Lung (tissue), 16 donors: Measurements from ENCODE around the gene PIGC. TPM values are rescaled to one million over a fixed set of nuclear protein-coding genes. Genes with fewer than 3 reads are reported as not detected.

Experiments used
- ATAC-seq: fragments of 200-7000 bp; cut with Tn5 transposase; one replicate; pipeline ENCODE4 v1.9.1; 2020; ENCODE audit warnings: moderate number of reproducible peaks; ENCODE audit not compliant: insufficient read depth, low FRiP score
- DNase-seq, 3 donors: peaks; one replicate each; pipeline ENCODE4 v3.0.0-alpha.2; 2013 to 2017
- H3K27ac ChIP-seq, 2 donors: one replicate each; pipeline ENCODE4 v1.5.1; 2013; ENCODE audit warnings: mild to moderate bottlenecking in 2 of 2, moderate library complexity in 2 of 2, control low read depth in 1 of 2, inconsistent platforms in 1 of 2, low read depth in 1 of 2, low read length in 1 of 2
- H3K27me3 ChIP-seq, 3 donors: one replicate each; pipeline ENCODE4 v1.5.1; 2013; ENCODE audit warnings: low read length in 2 of 3; ENCODE audit not compliant: control insufficient read depth in 3 of 3, insufficient read depth in 3 of 3
- H3K36me3 ChIP-seq, 4 donors: one replicate each; pipeline ENCODE4 v1.5.1; 2013; ENCODE audit warnings: low read length in 4 of 4, mild to moderate bottlenecking in 1 of 4, moderate library complexity in 1 of 4; ENCODE audit not compliant: control insufficient read depth in 4 of 4, insufficient read depth in 4 of 4
- H3K4me1 ChIP-seq, 5 donors: one replicate each; pipeline ENCODE4 v1.5.1; 2013; ENCODE audit warnings: low read length in 5 of 5, mild to moderate bottlenecking in 2 of 5, moderate library complexity in 1 of 5; ENCODE audit not compliant: control insufficient read depth in 5 of 5, insufficient read depth in 5 of 5
- H3K4me3 ChIP-seq: one replicate; pipeline ENCODE4 v1.5.1; 2013; ENCODE audit warnings: mild to moderate bottlenecking, control low read depth, moderate library complexity
- H3K9ac ChIP-seq, 2 donors: one replicate each; pipeline ENCODE4 v1.5.1; 2013; ENCODE audit warnings: low read length in 2 of 2, control low read depth in 1 of 2; ENCODE audit not compliant: insufficient read depth in 1 of 2
- H3K9me3 ChIP-seq, 4 donors: one replicate each; pipeline ENCODE4 v1.5.1; 2013; ENCODE audit warnings: low read length in 3 of 4, mild to moderate bottlenecking in 1 of 4, moderate library complexity in 1 of 4; ENCODE audit not compliant: control insufficient read depth in 4 of 4, insufficient read depth in 3 of 4
- CTCF ChIP-seq: IDR thresholded peaks from 2 replicates; pipeline ENCODE4 v1.5.1; 2012; ENCODE audit warnings: mild to moderate bottlenecking; ENCODE audit errors: control extremely low read depth, extremely low read depth
- WGBS, 2 donors: extraction: QIAGEN DNeasy Blood & Tissue Kit; methylation state at CpG; one replicate each; pipeline ENCODE4 v1.1.7; 2013; 5-methylcytosine and 5-hydroxymethylcytosine counted together
- long read RNA-seq, 5 donors: transcript quantifications; one replicate each; lab custom pipeline, GENCODE V29; 2026
- polyA plus RNA-seq, 2 donors: library from polyadenylated mRNA; stranded (reverse); fragments of 200-250 nt; gene quantifications; one replicate each; pipeline ENCODE4 v1.2.1, GENCODE V29; 2013
- total RNA-seq, 2 donors: library from RNA; depleted of rRNA in 1 of 2; stranded (reverse); fragments of >200 nt in 1 of 2; gene quantifications; one replicate each; pipeline ENCODE4 v1.2.1, GENCODE V29; 2014 to 2021
- donor health status: control.
- donor health status: control.
- donor health status: Bipolar disorder and iron deficiency.
- donor health status: healthy.
- donor health status: DM: yes; HTN: yes; CAD: no.

Gene PIGC
- 10 to 100 TPM; 17.9 to 26.1 TPM for total RNA-seq
- 10 to 100 TPM; 20.0 to 21.8 TPM for polyA plus RNA-seq
- long read RNA-seq, donor 1, transcript PIGC-201 (2 exons, 1,447 nt), result major isoform, 23 of 34 reads
- long read RNA-seq, donor 1, transcript PIGC-202 (1 exons, 2,630 nt), result minor isoform, 11 of 34 reads
- long read RNA-seq, donor 1, partial matches to known transcripts, result 0 of 34 reads
- long read RNA-seq, donor 1, other reads (novel, unspliced or antisense), result 0 of 34 reads
- long read RNA-seq, donor 2, transcript PIGC-202 (1 exons, 2,630 nt), result major isoform, 7 of 13 reads
- long read RNA-seq, donor 2, transcript PIGC-201 (2 exons, 1,447 nt), result minor isoform, 6 of 13 reads
- long read RNA-seq, donor 2, partial matches to known transcripts, result 0 of 13 reads
- long read RNA-seq, donor 2, other reads (novel, unspliced or antisense), result 0 of 13 reads
- long read RNA-seq, donor 3, transcript PIGC-201 (2 exons, 1,447 nt), result major isoform, 10 of 16 reads
- long read RNA-seq, donor 3, transcript PIGC-202 (1 exons, 2,630 nt), result minor isoform, 6 of 16 reads
- long read RNA-seq, donor 3, partial matches to known transcripts, result 0 of 16 reads
- long read RNA-seq, donor 3, other reads (novel, unspliced or antisense), result 0 of 16 reads
- long read RNA-seq, donor 4, transcript PIGC-201 (2 exons, 1,447 nt), result minor isoform, 8 of 17 reads
- long read RNA-seq, donor 4, transcript PIGC-202 (1 exons, 2,630 nt), result major isoform, 9 of 17 reads
- long read RNA-seq, donor 4, partial matches to known transcripts, result 0 of 17 reads
- long read RNA-seq, donor 4, other reads (novel, unspliced or antisense), result 0 of 17 reads
- long read RNA-seq, donor 5, transcript PIGC-202 (1 exons, 2,630 nt), result minor isoform, 15 of 36 reads
- long read RNA-seq, donor 5, transcript PIGC-201 (2 exons, 1,447 nt), result major isoform, 21 of 36 reads
- long read RNA-seq, donor 5, partial matches to known transcripts, result 0 of 36 reads
- long read RNA-seq, donor 5, other reads (novel, unspliced or antisense), result 0 of 36 reads

DNA sequence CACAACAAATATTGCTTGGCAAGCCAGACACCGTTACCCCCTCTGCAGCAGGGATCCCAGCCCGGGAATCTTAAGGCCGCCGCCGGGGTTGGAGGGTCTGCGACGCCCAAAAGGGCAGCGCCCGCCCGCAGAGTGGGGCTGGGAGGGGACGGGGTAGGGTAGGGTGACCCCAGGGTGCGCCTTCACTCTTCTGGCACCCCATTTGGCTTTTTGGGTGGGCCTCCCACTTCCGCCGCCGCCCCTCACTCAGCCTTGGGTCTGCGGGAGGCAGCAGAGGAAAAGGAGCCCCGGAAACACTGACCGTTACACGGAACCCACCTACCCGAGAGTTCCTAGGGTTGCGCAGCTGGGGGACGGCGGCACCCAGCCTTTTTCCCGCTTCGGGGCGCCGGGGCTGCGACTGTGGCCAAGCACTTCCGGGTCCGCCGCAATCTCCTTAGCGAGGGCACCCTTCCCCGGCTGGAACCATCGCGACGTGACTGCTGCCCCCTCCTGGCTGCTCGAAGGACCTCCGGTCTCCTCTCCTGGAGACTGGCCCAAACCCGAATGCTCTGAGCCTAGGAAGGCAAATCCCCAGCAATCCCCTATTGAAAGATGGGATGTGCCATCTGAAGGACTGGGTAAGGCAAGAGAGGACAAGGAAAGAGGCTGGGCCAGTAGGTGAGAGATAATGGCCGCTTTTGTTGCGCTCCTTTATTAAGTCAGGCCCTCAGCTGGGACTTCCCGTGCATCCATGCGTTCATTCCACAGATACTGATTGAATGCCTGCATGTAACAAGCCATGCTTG is at the start of gene PIGC:
PIGC (minus strand) TSS at position 404 of the 788 bp plus-strand sequence. CDS start 1,447 bp downstream, outside the sequence.
- no peaks in the 10 kb centered on the region for H3K27me3 ChIP-seq
- H3K4me1 ChIP-seq, result peaks cover 3 to 8% (median 7%) of the 10 kb centered on the region in 5 donors
- H3K27ac ChIP-seq, result peak within 1 kb of the TSS; percentile 84 to 90
- peak within 1 kb of the TSS; percentile 47 to 68 for H3K9ac ChIP-seq
- DNase-seq (peak; percentile 91 to 93 (median 91)), ATAC-seq (peak; percentile 98)
- no peaks in the 10 kb centered on the region for H3K9me3 ChIP-seq
- TF ChIP-seq CTCF, result peak; percentile 70
- peaks cover 0 to 5% (median 3%) of the 10 kb centered on the region in 4 donors for H3K36me3 ChIP-seq
- 7 to 8% methylated on average over 43 of the region's 43 CpGs for WGBS, 2 donors
- peak within 1 kb of the TSS; percentile 98 for H3K4me3 ChIP-seq

- Histone ChIP-seq H3K4me1 (peaks cover 0 to 9% (median 0%) of the 10 kb centered on the region in 5 donors), H3K36me3 (no peaks in the 10 kb centered on the region), H3K9me3 (no peaks in the 10 kb centered on the region), H3K27ac (no peak overlapping the region), H3K27me3 (no peaks in the 10 kb centered on the region), H3K4me3 (no peak overlapping the region), H3K9ac (no peak overlapping the region)
- 70 to 83% methylated on average over 1 of the region's 1 CpG for WGBS, 2 donors
- ATAC-seq (no peak), DNase-seq (no peak)
- no peak for TF ChIP-seq CTCF
Measured at GRCh38 chr1:172492421-172492820, 48.6 kb upstream of the PIGC start.

- no peak for DNase-seq
Measured at GRCh38 chr1:172489847-172490246, 46.0 kb upstream of the PIGC start.

More at GRCh38 chr1:172489847-172490246, 46.0 kb upstream of the PIGC start:
- Histone ChIP-seq H3K9ac (no peak overlapping the region), H3K27ac (no peak overlapping the region), H3K9me3 (no peaks in the 10 kb centered on the region), H3K36me3 (no peaks in the 10 kb centered on the region), H3K4me1 (peaks cover 0 to 4% (median 0%) of the 10 kb centered on the region in 5 donors), H3K4me3 (no peak overlapping the region), H3K27me3 (no peaks in the 10 kb centered on the region)
- no peak for ATAC-seq
- TF ChIP-seq CTCF, result no peak
- 78 to 83% methylated on average over 3 of the region's 3 CpGs for WGBS, 2 donors
